Spinal cord (tissue), 10 donors: ENCODE results near the gene ONECUT1. TPM values are rescaled to one million over a fixed set of nuclear protein-coding genes. Genes with fewer than 3 reads are reported as not detected.

ENCODE experiments used
- DNase-seq, 6 donors: peaks; one replicate each; pipeline versions ENCODE4 v3.0.0 to v3.0.0-alpha.2; 2013 to 2015; ENCODE audit warnings: low spot score in 6 of 6, low read depth in 4 of 6
- H3K27ac ChIP-seq: one replicate; pipeline ENCODE4 v1.5.1; 2013; ENCODE audit warnings: low read depth, low read length, control low read depth
- H3K27me3 ChIP-seq: one replicate; pipeline ENCODE4 v1.6.1; 2013; ENCODE audit warnings: low read length; ENCODE audit not compliant: control insufficient read depth, insufficient read depth
- H3K36me3 ChIP-seq: one replicate; pipeline ENCODE4 v1.6.1; 2013; ENCODE audit warnings: low read length; ENCODE audit not compliant: control insufficient read depth, insufficient read depth
- H3K4me1 ChIP-seq: one replicate; pipeline ENCODE4 v1.6.1; 2013; ENCODE audit warnings: low read length; ENCODE audit not compliant: control insufficient read depth, insufficient read depth
- H3K4me3 ChIP-seq: one replicate; pipeline ENCODE4 v1.5.1; 2013; ENCODE audit warnings: low read depth, low read length, control low read depth
- H3K9me3 ChIP-seq: one replicate; pipeline ENCODE4 v1.6.1; 2013; ENCODE audit warnings: low read length; ENCODE audit not compliant: control insufficient read depth, insufficient read depth
- WGBS: methylation state at CpG from one replicate; pipeline ENCODE4 v1.1.5; 2013; ENCODE audit warnings: missing lambda C conversion rate; ENCODE audit not compliant: insufficient coverage; 5-methylcytosine and 5-hydroxymethylcytosine counted together
- polyA plus RNA-seq, 2 donors: library from polyadenylated mRNA; unstranded; fragments of 120-200 nt; gene quantifications; one replicate each; pipeline ENCODE4 v1.2.1, GENCODE V29; 2013; ENCODE audit not compliant: insufficient read length in 2 of 2
- total RNA-seq, 2 donors: library from RNA; depleted of rRNA in 1 of 2; stranded (reverse); fragments of 120-200 nt in 1 of 2; fragments of >200 nt in 1 of 2; gene quantifications; one replicate each; pipeline versions ENCODE4 v1.2.3 to v1.2.4, GENCODE V29; 2013 to 2014
- donor health status: healthy.

The ONECUT1 gene
- total and polyA plus RNA-seq, 4 donors, result 1.1 to 3.6 (median 1.2) TPM

- Histone ChIP-seq H3K27me3 (peaks cover 81% of the 10 kb centered on the region), H3K27ac (no peak overlapping the region), H3K9me3 (no peaks in the 10 kb centered on the region), H3K36me3 (no peaks in the 10 kb centered on the region), H3K4me3 (no peak overlapping the region), H3K4me1 (peaks cover 31% of the 10 kb centered on the region)
- peak in 2 of 6 donors; percentile 37 to 50 for DNase-seq
- 5% methylated on average over 91 of the region's 93 CpGs for WGBS
Observed at GRCh38 chr15:52805351-52806283, 15.5 kb upstream of the ONECUT1 start.

GRCh38 chr15:52804526-52805081 is 14.5 kb upstream of the ONECUT1 start:
- 2% methylated on average over 11 of the region's 25 CpGs for WGBS
- H3K4me3 ChIP-seq, result peak overlapping the region; percentile 3
- peaks cover 89% of the 10 kb centered on the region for H3K27me3 ChIP-seq
- DNase-seq, result peak in 2 of 6 donors; percentile 63 to 68
- H3K9me3 ChIP-seq, result no peaks in the 10 kb centered on the region
- no peak overlapping the region for H3K27ac ChIP-seq
- H3K4me1 ChIP-seq, result peaks cover 31% of the 10 kb centered on the region
- H3K36me3 ChIP-seq, result no peaks in the 10 kb centered on the region

GRCh38 chr15:52803467-52804306 is 13.6 kb upstream of the ONECUT1 start:
- WGBS, result under 1% methylated on average over 34 of the region's 49 CpGs
- Histone ChIP-seq H3K27ac (no peak overlapping the region), H3K4me1 (peaks cover 33% of the 10 kb centered on the region)

GRCh38 chr15:52803108-52803466 is 13.0 kb upstream of the ONECUT1 start:
- Histone ChIP-seq H3K4me3 (no peak overlapping the region), H3K27ac (no peak overlapping the region), H3K4me1 (peaks cover 39% of the 10 kb centered on the region), H3K27me3 (peaks cover 99% of the 10 kb centered on the region), H3K9me3 (no peaks in the 10 kb centered on the region), H3K36me3 (no peaks in the 10 kb centered on the region)
- DNase-seq, result peak in 2 of 6 donors; percentile 41 to 71
- no CpG with 5 or more reads among the region's 8 CpGs for WGBS

More at GRCh38 chr15:52803467-52804306, 13.6 kb upstream of the ONECUT1 start:
- Histone ChIP-seq H3K9me3 (no peaks in the 10 kb centered on the region), H3K4me3 (no peak overlapping the region), H3K36me3 (no peaks in the 10 kb centered on the region), H3K27me3 (peaks cover 97% of the 10 kb centered on the region)
- DNase-seq, result peak in 2 of 6 donors; percentile 40 to 59

GRCh38 chr15:52802110-52802509 is 12.0 kb upstream of the ONECUT1 start:
- peak in 2 of 6 donors; percentile 15 to 25 for DNase-seq
- Histone ChIP-seq H3K9me3 (no peaks in the 10 kb centered on the region), H3K36me3 (no peaks in the 10 kb centered on the region), H3K4me1 (peaks cover 46% of the 10 kb centered on the region), H3K27me3 (peaks cover 99% of the 10 kb centered on the region), H3K27ac (no peak overlapping the region), H3K4me3 (no peak overlapping the region)
- 0% methylated on average over 1 of the region's 2 CpGs for WGBS

GRCh38 chr15:52801748-52802085 is 11.6 kb upstream of the ONECUT1 start:
- no peaks in the 10 kb centered on the region for H3K36me3 ChIP-seq
- WGBS, result 33% methylated on average over 12 of the region's 14 CpGs

GRCh38 chr15:52800828-52801747 is 11.0 kb upstream of the ONECUT1 start:
- Histone ChIP-seq H3K9me3 (no peaks in the 10 kb centered on the region), H3K27me3 (peaks cover 99% of the 10 kb centered on the region), H3K4me3 (no peak overlapping the region), H3K27ac (no peak overlapping the region), H3K4me1 (peaks cover 46% of the 10 kb centered on the region), H3K36me3 (no peaks in the 10 kb centered on the region)
- peak in 2 of 6 donors; percentile 34 to 43 for DNase-seq
- 27% methylated on average over 35 of the region's 44 CpGs for WGBS

More at GRCh38 chr15:52801748-52802085, 11.6 kb upstream of the ONECUT1 start:
- Histone ChIP-seq H3K4me1 (peaks cover 46% of the 10 kb centered on the region), H3K4me3 (no peak overlapping the region), H3K27me3 (peaks cover 99% of the 10 kb centered on the region), H3K27ac (no peak overlapping the region), H3K9me3 (no peaks in the 10 kb centered on the region)
- DNase-seq, result no peak

GRCh38 chr15:52799145-52799811 is 9.1 kb upstream of the ONECUT1 start:
- H3K4me1 ChIP-seq, result peaks cover 29% of the 10 kb centered on the region
- peak in 1 of 6 donors; percentile 9 for DNase-seq
- WGBS, result 38% methylated on average over 6 of the region's 9 CpGs
- H3K36me3 ChIP-seq, result no peaks in the 10 kb centered on the region
- no peak overlapping the region for H3K4me3 ChIP-seq
- H3K9me3 ChIP-seq, result no peaks in the 10 kb centered on the region
- peaks cover 100% of the 10 kb centered on the region for H3K27me3 ChIP-seq
- no peak overlapping the region for H3K27ac ChIP-seq
